Mammary microvascular endothelial cell (primary cell): Measurements from ENCODE around the gene PPP2R1A. TPM values are rescaled to one million over a fixed set of nuclear protein-coding genes. Genes with fewer than 3 reads are reported as not detected.

Experiments used
- total RNA-seq: library from RNA; depleted of rRNA; stranded (reverse); fragments of >200 nt; gene quantifications from 2 replicates; pipeline ENCODE4 v1.2.3, GENCODE V29; 2015

Gene PPP2R1A
- total RNA-seq: 283 and 294 TPM in 2 replicates

DNA sequence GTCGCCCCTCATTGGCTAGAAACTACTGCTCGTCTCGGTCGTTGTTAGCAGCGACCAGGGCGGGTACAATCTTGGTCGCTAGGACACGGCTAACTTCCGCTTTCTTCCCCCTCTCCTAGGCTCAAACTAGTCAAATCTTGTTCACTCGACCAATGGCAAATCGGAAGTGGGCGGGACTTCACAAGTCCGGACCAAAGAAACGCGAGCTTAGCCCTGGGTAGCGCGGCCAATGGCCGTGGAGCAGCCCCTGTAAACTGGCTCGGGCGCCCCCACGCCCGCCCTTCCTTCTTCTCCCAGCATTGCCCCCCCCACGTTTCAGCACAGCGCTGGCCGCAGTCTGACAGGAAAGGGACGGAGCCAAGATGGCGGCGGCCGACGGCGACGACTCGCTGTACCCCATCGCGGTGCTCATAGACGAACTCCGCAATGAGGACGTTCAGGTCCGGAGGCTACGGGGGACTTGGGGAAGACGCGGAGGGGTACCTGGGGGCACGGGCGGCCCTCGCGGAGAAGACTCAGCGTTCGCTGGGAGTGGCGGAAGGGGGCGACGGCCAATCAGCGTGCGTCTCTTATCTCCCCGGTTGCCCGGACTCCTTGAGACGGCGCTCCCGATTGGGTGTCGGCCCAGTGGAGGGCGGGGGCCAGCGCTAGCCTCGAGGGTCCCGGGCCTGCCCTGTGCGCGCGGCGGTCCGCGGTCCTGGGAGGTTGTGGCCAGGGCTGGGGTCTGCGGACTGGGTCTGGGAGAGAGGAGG lies at the start of gene PPP2R1A:
Gene PPP2R1A (plus strand): TSS at position 318 of the 752 bp plus-strand sequence. CDS start 45 bp downstream, at position 363.

DNA sequence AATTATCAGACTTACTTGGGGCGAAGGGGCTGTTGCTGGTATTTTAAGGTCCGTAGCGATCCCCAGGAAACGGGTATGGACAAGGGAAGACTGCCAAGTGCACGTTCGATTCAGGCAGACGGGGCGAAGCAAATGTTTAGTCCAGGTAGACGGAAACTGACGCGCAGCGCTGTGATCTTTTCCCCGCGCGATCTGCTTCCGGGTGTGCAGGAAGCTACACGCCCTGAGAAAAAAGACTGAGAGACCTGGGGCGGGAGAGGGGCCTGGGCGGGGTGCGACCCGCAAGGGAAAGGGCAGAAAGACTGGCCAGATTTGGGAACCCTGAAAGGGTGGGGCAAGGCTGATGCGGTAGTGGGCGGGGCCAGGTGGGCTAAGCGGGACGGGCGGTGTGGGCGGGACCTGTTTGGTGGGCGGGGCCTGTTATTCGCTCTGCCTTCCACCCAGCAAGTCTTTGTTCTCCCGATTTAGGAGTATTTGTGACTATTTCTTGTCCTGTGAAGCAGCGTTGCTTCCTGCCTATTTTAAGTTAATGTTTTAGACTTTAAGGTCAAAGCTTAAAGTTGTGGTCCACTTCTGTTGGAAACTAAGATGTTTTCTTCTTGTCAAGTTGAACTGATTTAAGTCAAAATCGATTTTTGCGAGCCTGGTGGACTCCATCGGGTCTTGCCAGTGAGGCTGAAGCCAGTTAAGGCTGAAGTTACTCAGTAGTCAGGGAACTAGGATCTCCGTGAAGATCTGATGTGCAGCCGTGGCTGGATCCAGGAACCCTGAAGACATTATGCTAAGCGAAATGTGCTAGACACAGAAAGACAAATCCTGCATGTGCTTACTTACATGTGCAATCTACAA lies 18.3 kb upstream of the PPP2R1A start, which contains the start of gene ZNF836:
Gene ZNF836 (minus strand): TSS at position 301 of the 849 bp plus-strand sequence. CDS start 3,549 bp downstream, outside the sequence.

DNA sequence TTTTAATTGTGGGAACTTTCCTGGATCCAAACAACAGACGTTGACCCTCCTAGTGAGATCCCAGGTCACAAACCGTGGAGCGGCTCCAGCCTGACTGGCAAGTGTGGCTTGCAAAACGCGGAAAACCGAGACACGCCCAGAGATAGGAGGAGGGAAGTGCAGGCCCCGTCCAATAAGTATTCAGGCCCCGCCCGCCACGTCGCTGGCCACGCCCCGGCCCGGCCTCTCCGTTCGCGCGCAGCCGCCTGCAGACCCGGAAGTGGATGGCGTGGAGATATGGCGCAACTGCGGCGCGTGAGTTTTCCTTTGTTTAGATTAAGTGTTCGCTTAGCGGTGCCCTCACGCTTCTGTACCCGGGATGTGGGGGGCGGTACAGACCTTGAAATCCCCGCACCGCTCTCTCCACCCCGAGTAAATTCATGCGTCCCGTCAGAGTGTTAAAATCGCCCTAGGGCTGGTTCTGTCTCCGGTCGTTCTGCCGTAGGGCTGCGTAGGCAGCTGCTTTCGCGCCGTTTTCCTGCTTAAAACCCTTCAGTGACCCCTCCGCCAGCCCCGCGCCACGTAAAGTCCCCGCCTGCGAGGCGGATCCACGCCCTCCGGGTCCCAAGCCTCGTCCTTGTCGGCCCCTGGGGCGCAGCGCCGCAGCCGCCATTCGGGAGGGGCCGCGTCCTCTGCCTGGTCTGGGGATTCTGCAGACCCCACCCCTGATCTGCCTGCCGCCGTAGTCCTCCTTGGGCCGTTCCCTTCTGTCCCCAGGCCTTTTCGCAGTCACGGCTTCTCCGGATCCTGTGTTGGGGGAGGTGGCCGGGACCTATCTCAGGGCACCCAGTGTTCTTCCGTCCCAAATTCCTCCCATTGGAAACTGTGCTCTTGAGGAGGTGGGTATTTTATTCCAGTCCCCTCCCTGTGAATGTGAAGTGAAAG lies 79.7 kb downstream of the PPP2R1A start, which contains the start of gene ZNF766:
Gene ZNF766 (plus strand): TSS at position 250 of the 924 bp plus-strand sequence. CDS start 27 bp downstream, at position 277.

Other genes with a start within 250 kb of the PPP2R1A start
- gene ZNF350, start 203.2 kb upstream of the PPP2R1A start, total RNA-seq: 3.1 and 4.7 TPM in 2 replicates
- 5.1 and 7.7 TPM in 2 replicates for gene ZNF615, start 181.8 kb upstream of the PPP2R1A start, total RNA-seq
- gene ZNF614, start 161.7 kb upstream of the PPP2R1A start, total RNA-seq: 5.7 and 6.0 TPM in 2 replicates
- 2.1 and 2.7 TPM in 2 replicates for gene ZNF432, start 141.2 kb upstream of the PPP2R1A start, total RNA-seq
- 5.7 and 6.7 TPM in 2 replicates for gene ZNF841, start 94.3 kb upstream of the PPP2R1A start, total RNA-seq
- gene ZNF616, start 50.1 kb upstream of the PPP2R1A start, total RNA-seq: 4.4 and 4.7 TPM in 2 replicates
- gene ZNF836, start 18.4 kb upstream of the PPP2R1A start, total RNA-seq: 3.3 and 4.2 TPM in 2 replicates
- gene ZNF766, start 79.5 kb downstream of the PPP2R1A start, total RNA-seq: 5.4 and 8.3 TPM in 2 replicates
- 5.1 and 6.2 TPM in 2 replicates for gene ZNF480, start 107.1 kb downstream of the PPP2R1A start, total RNA-seq
- gene ZNF610, start 146.2 kb downstream of the PPP2R1A start, total RNA-seq: 0.89 and 7.3 TPM in 2 replicates
- gene ZNF880, start 179.9 kb downstream of the PPP2R1A start, total RNA-seq: 12.6 and 12.8 TPM in 2 replicates
- 6.2 and 11.3 TPM in 2 replicates for gene ZNF528, start 207.8 kb downstream of the PPP2R1A start, total RNA-seq
- gene ZNF534, start 239.1 kb downstream of the PPP2R1A start, total RNA-seq: not detected in 2 replicates